Ascending aorta (tissue), 2 donors: ENCODE data around the gene ECI1. TPM values are rescaled to one million over a fixed set of nuclear protein-coding genes. Genes with fewer than 3 reads are reported as not detected.

ENCODE experiments used
- DNase-seq, 2 donors: peaks; one replicate each; pipeline ENCODE4 v3.0.0-alpha.2; 2019; ENCODE audit warnings: low spot score in 2 of 2
- H3K27ac ChIP-seq, 2 donors: fragments of 200-600 bp; sonication (generic); one replicate each; pipeline ENCODE4 v1.5.1; 2016 to 2017; ENCODE audit warnings: mild to moderate bottlenecking in 1 of 2
- H3K27me3 ChIP-seq: fragments of 200-600 bp; sonication (generic); one replicate; pipeline ENCODE4 v1.5.1; 2017
- H3K36me3 ChIP-seq, 2 donors: fragments of 200-600 bp; sonication (generic); one replicate each; pipeline ENCODE4 v1.5.1; 2016
- H3K4me1 ChIP-seq, 2 donors: fragments of 200-600 bp; sonication (generic); one replicate each; pipeline ENCODE4 v1.5.1; 2016 to 2017; ENCODE audit warnings: mild to moderate bottlenecking in 1 of 2
- H3K4me3 ChIP-seq, 2 donors: fragments of 200-600 bp; sonication (generic); one replicate each; pipeline ENCODE4 v1.5.1; 2016 to 2017; ENCODE audit warnings: mild to moderate bottlenecking in 1 of 2
- H3K9me3 ChIP-seq, 2 donors: fragments of 200-600 bp; sonication (generic); one replicate each; pipeline ENCODE4 v1.5.1; 2016
- CTCF ChIP-seq, 3 experiments: fragments of 200-600 bp in 2 of 3; fragments of 450-650 bp in 1 of 3; sonication (generic) in 2 of 3; IDR thresholded peaks; one replicate each; pipeline ENCODE4 v1.5.1; 2016 to 2019; ENCODE audit warnings: antibody characterized with exemption in 3 of 3, mild to moderate bottlenecking in 1 of 3, moderate library complexity in 1 of 3
- intact Hi-C: fragments of 100-400 bp; cut with DNase I; formaldehyde crosslinking; loops from one replicate; pipeline ENCODE4 v1.15.1; 2023
- total RNA-seq: library from RNA; depleted of rRNA; stranded (reverse); fragments of >200 nt; gene quantifications from one replicate; pipeline ENCODE4 v1.1.0, GENCODE V29; 2016

ECI1 gene
- total RNA-seq, 1 donor from 2014 or later: 10.9 TPM

GRCh38 chr16:2194166-2194834, 57.1 kb downstream of the ECI1 start:
- TF ChIP-seq CTCF (IDR thresholded peaks at IDR 0.05): no peak
- no peaks in the 10 kb centered on the region for H3K9me3 ChIP-seq
- H3K4me3 ChIP-seq: no peak overlapping the region
- peaks cover 23% of the 10 kb centered on the region for H3K27me3 ChIP-seq
- no peaks in the 10 kb centered on the region for H3K36me3 ChIP-seq
- intact Hi-C loops: no loop called here
- no peak for DNase-seq
- H3K27ac ChIP-seq: no peak overlapping the region
- H3K4me1 ChIP-seq: peaks cover 5 to 11% of the 10 kb centered on the region in 2 donors

- H3K27me3 ChIP-seq: peaks cover 17% of the 10 kb centered on the region
- TF ChIP-seq CTCF (IDR thresholded peaks at IDR 0.05): no peak
- H3K36me3 ChIP-seq: no peaks in the 10 kb centered on the region
- no peaks in the 10 kb centered on the region for H3K9me3 ChIP-seq
- no peak for DNase-seq
- no peak overlapping the region for H3K4me3 ChIP-seq
- H3K27ac ChIP-seq: no peak overlapping the region
- intact Hi-C loops: no loop called here
- peaks cover 5 to 11% of the 10 kb centered on the region in 2 donors for H3K4me1 ChIP-seq
Measured at GRCh38 chr16:2191446-2191706, 60.0 kb downstream of the ECI1 start.

DNA sequence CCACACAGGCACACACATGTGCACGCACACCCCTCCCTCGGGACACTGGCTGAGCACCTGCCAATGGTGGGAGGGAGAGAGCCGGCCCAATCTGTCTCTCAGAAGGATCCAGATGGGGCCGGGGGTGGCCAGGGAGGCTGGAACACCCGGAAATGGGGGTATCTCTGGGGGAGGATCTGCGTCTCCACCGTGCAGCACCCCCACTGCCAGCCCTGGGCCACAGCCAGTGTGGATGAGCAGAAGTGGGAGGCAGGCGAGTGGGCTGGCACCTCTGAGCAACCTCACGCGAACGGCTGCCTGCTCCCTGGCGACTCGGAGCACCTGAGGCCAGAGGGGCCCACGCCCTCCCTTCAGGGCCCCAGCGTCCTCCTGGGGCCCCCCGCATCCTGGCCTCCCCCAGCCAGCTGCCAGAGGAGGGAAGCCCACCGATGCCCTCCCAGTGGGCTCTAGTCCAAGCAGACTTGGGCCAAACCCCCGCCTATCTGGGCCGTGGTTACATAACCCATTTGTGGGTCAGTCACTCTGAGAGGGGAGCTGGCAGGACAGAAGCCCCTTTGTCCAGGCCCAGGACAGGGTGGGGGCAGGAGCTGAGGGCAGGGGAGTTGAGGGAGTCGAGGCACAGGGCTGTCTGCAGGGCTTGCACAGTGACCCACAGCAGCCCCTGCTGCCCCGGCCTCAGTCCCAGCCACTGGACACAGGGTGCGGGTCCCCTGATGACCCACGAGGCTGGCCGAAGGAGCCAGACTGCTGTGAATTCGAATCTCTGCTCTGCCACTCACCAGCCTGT, 60.5 kb downstream of the ECI1 start:
- H3K4me3 ChIP-seq: no peak overlapping the region
- no peak for TF ChIP-seq CTCF (IDR thresholded peaks at IDR 0.05)
- H3K4me1 ChIP-seq: peaks cover 2 to 9% of the 10 kb centered on the region in 2 donors
- no peaks in the 10 kb centered on the region for H3K9me3 ChIP-seq
- intact Hi-C loops: no loop called here
- no peak overlapping the region for H3K27ac ChIP-seq
- H3K36me3 ChIP-seq: no peaks in the 10 kb centered on the region
- no peak for DNase-seq
- H3K27me3 ChIP-seq: peaks cover 14% of the 10 kb centered on the region

DNA sequence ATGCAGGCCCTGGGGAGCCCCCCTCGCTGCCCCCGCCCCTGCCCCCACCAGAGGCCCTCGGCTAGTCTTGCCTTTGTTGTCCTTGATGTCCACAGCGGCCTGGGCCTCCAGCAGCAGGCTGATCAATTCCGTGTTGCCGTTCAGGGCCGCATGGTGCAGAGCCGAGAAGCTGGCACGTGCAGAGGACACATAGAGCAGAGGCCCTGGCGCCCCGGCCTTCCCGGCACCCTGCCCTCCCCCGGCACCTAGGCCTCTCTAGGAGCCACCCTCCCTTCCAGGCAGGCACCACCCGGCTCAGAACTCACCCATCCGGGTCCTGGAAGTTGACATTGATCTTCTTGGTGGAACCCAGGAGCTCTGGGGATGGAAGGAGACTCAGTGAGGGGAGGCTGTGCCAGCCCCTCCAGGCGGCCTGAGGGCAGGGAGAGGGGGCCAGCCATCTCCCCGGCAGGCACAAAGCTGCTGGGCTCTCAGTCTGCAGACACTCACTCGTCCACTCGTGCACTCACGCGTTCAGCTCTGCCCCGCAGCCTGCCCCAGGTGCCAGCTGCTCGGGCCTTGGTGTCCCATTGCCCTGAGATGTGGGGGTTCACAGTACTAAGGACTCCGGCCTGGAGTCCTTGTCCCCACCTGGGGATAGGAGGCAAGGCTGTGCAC, 61.3 kb downstream of the ECI1 start:
- peaks cover 0 to 2% of the 10 kb centered on the region in 2 donors for H3K4me1 ChIP-seq
- H3K27me3 ChIP-seq: peaks cover 7% of the 10 kb centered on the region
- no peak for TF ChIP-seq CTCF (IDR thresholded peaks at IDR 0.05)
- H3K36me3 ChIP-seq: no peaks in the 10 kb centered on the region
- no peak overlapping the region for H3K27ac ChIP-seq
- no peaks in the 10 kb centered on the region for H3K9me3 ChIP-seq
- no peak overlapping the region for H3K4me3 ChIP-seq
- no peak for DNase-seq
- intact Hi-C loops: no loop called here

Other genes starting within 250 kb of the ECI1 start
- 31.1 TPM for gene ZNF598, start 241.8 kb downstream of the ECI1 start, total RNA-seq
- gene NPW, start 231.8 kb downstream of the ECI1 start, total RNA-seq: not detected
- 123 TPM for gene NHERF2, start 224.7 kb downstream of the ECI1 start, total RNA-seq
- 59.5 TPM for gene NTHL1, start 203.8 kb downstream of the ECI1 start, total RNA-seq
- 258 TPM for gene TSC2, start 203.6 kb downstream of the ECI1 start, total RNA-seq
- gene PKD1, start 115.7 kb downstream of the ECI1 start, total RNA-seq: 551 TPM
- gene RAB26, start 103.0 kb downstream of the ECI1 start, total RNA-seq: not detected
- 39.6 TPM for gene TRAF7, start 95.8 kb downstream of the ECI1 start, total RNA-seq
- not detected for gene CASKIN1, start 55.0 kb downstream of the ECI1 start, total RNA-seq
- gene MLST8, start 46.1 kb downstream of the ECI1 start, total RNA-seq: 23.7 TPM
- 1.4 TPM for gene BRICD5, start 40.7 kb downstream of the ECI1 start, total RNA-seq
- 21.5 TPM for gene PGP, start 36.7 kb downstream of the ECI1 start, total RNA-seq
- gene E4F1, start 28.0 kb downstream of the ECI1 start, total RNA-seq: 39.7 TPM
- gene DNASE1L2, start 15.1 kb downstream of the ECI1 start, total RNA-seq: not detected
- 134 TPM for gene RNPS1, start 16.5 kb upstream of the ECI1 start, total RNA-seq
- 25.9 TPM for gene ABCA3, start 89.1 kb upstream of the ECI1 start, total RNA-seq
- gene CCNF, start 177.9 kb upstream of the ECI1 start, total RNA-seq: 0.43 TPM
- not detected for gene TEDC2, start 208.5 kb upstream of the ECI1 start, total RNA-seq
- gene NTN3, start 219.7 kb upstream of the ECI1 start, total RNA-seq: not detected
- gene TBC1D24, start 223.5 kb upstream of the ECI1 start, total RNA-seq: 22.5 TPM